Daoy (cell line): ENCODE results near the gene MORN1. TPM values are rescaled to one million over a fixed set of nuclear protein-coding genes. Genes with fewer than 3 reads are reported as not detected.
"Not testable (repeated sequence)": the region's sequence is repeated elsewhere in the genome, so short reads cannot be mapped to it uniquely, and the experiment has no call there.

Experiments
- DNase-seq: peaks from one replicate; pipeline ENCODE4 v3.0.0-alpha.2; 2015; ENCODE audit warnings: low read depth
- total RNA-seq: library from RNA; depleted of rRNA; stranded (reverse); fragments of >200 nt; shearing (Covaris generic); gene quantifications from 2 replicates; pipeline ENCODE4 v1.2.3, GENCODE V29; 2014; rRNA removed

The MORN1 gene
- 15.1 and 30.5 TPM in 2 replicates for total RNA-seq

DNA sequence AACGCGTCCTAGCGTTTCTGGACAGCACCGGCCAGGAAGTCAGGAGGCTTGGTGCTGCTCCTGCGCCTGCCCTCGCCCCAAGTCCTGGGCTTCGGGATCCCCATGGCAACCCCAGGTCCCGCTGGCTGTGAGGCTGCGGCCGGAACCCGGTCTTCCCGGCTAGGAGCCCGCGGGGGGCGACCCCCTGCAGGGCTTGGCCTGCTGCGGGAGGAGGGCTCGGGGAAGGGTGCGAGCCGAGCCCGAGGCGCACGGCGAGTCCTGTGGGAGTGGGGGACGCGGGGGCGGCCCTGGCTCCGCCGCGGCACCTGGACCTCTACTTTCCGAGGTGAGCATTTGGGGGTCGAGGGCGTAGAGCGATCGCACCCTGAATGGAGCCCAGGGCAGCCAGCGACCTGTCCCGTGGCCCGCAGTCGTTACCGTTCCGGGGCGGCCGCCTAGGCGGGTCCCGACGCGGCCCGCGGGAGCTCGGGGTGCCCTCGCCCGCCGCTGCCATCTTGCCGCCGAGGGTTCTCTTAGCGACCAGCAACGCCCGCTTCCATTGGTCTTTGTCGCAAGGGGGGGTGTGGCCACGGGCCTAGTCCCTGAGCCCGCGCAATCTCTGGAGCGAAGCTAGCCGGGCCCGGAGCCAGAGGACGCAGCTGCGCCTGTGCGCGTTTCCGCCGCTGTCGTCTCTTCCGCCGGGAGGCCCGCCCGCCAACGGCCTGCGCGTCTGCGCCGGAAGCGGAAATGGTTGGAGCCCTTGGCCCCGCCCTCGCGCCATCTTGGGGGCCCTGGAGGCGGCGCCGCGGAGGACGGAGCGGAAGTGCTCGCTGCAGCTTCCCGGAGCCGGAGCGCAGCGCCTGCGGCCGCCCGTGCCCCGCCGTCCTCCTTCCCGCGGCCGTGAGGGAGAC lies at the start of gene MORN1, which contains the start of gene RER1:
Gene MORN1 (minus strand): TSS at position 514 of the 890 bp plus-strand sequence. CDS start 21 bp downstream, at position 493.
Gene RER1 (plus strand): TSS at position 801 of the 890 bp plus-strand sequence. CDS start 3,950 bp downstream, outside the sequence.
- DNase-seq, result peak; percentile 100

DNA sequence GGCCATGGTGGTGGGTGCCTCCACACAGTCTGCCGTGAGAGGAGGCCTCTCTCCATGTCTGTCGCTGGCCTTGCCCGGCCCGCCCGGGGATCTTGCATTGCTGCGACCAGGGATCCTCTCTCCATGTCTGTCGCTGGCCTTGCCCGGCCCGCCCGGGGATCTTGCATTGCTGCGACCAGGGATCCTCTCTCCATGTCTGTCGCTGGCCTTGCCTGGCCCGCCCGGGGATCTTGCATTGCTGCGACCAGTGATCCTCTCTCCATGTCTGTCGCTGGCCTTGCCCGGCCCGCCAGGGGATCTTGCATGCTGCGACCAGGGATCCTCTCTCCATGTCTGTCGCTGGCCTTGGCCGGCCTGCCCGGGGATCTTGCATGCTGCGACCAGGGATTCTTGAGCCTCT lies 49.0 kb upstream of the MORN1 start:
- DNase-seq, result not testable (repeated sequence)

DNA sequence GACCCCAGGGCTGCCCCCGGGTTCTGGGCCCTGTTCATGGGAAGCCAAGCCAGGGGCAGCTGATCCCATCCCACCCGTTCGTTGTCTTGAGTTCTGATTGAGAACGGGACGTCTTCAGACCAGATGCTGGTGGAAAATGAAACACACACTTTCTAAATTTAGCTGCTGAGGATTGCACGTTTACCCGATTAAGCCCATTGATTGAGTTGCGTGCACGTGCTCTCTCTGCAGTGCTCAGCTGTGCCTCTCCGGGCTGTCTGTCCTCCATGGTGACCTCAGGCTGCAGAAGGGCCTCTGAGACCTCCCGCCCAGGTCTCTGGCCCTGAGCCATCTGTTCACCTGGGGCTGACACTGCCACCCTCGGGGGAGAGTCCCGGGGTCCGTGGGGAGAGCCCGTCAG lies 48.0 kb upstream of the MORN1 start:
- no peak for DNase-seq

DNA sequence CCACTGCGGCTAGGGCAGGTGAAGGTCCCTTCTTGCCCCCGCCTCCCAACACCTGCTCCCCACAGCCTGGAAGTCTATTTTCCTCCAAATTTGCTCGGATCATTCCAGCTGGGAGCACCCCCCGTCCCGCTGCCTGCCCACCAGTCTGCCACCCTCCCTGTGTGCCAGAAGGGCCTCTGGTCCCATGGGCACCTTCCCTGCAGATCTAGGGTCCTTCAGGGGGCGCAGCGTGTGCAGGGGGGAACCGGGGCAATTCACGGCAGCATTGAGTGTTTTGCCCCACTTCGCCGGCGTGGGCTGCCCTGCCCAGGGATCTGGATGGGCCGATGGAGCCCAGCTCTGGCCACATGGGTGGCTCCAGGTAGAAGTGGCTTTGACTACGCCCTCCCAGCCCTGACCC lies 47.3 kb upstream of the MORN1 start:
- no peak for DNase-seq

DNA sequence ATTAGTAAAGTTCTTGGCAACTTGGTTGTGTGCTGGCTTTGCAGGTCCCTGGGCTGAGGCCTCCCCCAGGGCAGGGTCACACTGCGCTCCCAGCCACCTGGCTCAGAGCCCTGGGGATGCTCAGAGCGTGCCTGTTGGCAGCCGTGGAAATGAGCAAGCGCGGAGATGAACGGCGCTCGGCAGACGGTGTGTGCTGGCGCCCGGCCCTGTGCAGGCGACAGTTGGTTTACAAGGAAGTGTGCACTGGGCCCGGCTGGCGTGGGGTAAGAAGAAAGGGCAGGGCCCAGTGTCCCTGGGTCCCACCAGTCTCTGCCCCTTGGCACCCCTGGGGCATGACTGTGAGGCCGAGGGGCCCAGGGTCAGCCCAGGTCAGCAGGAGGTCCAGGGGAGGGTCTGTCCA lies 46.7 kb upstream of the MORN1 start:
- DNase-seq, result no peak

DNA sequence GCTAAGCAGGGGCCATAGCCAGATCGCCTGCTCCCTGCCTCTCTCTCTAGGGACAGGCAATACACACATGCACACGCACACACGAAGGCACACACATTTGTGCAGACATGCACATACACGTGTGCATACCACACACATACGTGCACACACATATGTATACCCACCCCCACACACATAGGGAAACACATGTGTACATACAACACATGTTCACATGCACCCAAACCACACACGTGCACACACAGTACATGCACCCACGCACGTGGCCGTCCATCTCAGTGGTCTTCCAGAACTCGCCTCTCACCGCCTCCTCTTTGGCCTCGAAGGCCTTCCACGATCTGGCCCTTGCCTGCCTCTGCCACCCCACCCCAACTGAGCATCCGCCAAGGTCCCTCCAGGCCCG lies 46.3 kb upstream of the MORN1 start:
- no peak for DNase-seq

DNA sequence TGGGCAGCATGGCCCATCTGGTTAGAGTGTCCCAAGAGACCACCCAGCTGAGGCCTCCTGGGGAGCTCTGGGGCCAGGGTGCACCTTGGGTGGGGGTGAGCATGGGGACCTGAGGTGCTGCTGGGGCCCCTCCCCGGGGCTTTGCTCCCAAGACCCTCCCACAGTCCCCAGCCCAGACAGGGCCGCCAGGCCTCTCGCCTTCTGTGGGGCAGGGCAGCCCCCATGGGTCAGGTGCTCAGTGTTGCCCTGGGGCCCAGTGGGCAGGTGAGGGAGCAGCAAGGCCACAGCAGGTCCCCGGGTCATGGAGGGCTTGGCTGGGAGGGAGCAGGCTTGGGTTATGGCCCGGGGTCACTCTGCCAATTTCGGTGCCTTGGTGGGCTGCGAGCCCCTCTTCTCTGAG lies 45.5 kb upstream of the MORN1 start:
- DNase-seq, result no peak

DNA sequence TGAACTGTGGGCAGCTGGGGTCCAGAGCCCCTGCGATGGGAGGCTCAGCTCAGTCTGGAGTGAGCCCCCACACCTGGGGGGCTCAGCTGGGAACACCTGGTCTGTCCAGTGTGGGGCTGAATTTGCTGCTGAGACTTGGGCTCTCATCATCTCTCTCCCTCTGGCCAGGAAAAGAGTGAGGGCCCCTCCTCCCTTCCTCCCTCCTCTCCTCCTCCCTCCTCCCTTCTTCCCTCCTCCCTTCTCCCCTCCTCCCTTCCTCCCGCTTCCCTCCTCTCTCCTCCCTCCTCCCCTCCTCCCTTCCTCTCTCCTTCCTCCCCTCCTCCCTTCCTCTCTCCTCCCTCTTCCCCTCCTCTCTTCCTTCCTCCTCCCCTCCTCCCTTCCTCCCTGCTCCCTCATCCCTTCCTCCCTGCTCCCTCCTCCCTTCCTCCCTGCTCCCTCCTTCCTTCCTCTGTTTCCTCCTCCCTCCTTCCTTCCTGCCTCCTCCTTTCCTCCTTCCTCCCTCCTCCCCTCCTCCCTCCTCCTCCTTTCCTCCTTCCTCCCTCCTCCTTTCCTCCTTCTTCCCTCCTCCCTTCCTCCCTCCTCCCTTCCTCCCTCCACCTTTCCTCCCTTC lies 44.5 kb upstream of the MORN1 start:
- no peak for DNase-seq

DNA sequence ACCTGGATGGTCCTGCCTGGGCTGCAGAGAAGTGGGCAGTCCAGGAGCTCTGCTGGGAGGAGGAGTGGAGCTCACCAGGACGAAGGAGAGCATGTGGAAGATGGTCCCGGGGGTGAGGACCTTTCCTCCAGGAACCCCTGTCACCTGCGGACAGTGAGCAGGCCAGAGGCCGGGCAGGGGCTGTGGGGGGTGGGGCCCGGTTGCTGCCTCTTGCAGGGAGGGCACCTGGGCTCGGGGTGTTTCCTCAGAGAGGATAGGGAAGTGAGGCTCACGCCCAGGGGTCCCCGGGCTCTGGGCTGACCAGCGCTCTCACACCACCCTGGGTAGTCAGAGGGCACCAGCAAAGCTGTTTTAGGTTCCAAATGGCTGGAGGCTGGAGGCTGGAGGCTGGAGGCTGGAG lies 43.7 kb upstream of the MORN1 start:
- no peak for DNase-seq

DNA sequence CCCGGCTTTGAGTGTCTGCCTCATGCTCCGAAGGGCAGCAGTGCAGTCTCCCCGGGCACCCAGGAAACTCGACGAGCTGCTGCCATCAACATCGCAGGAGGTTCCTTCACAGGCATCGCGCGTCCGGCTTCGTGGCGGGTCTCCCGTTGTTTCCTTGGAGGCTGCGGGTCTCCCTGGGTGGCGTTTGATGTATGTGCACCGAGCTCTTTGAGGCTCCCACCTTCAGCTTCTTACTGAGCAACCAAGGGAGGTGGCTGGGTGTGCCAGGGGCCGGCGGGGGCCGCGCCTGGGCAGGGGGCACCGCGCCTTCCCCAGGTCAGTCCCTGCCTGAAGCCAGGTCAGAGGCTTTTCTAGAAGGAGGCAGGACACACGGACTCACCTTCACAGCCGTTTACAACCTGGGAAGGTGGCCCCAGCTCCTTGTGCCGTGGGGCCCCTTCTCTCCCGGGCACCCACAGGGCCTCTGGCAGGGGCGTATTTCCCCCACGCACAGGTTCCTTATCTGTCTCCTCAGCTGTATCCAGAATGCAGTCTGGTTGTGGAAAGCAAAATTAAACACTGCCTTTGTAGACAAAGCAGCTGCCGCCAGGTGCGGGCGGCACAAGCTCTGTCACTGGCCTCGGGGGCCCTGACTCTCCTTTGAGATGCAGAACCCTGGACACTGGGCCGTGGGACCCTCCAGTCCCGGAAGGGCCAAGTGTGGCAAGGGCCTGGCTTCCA lies 42.7 kb upstream of the MORN1 start:
- DNase-seq, result no peak

DNA sequence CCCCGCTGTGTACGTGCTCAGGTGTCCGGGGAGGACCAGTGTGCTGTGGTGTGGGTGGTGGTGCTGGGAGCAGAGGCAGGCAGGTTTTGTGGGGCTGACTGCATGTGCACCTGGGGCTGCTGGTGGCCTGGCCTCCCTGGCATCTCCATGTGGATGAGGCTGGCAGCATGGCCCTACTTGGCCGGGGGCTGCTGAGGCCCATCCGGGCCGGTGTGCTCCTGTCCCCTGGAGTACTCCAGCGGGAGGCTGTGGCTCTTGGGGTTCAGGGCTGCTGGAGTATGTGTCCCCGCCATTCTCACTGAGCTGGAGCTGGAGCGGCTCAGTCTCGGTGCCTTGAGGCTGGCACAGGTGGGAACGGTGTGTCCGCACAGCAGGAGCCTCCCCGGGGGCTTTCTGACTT lies 41.8 kb upstream of the MORN1 start:
- DNase-seq, result no peak

DNA sequence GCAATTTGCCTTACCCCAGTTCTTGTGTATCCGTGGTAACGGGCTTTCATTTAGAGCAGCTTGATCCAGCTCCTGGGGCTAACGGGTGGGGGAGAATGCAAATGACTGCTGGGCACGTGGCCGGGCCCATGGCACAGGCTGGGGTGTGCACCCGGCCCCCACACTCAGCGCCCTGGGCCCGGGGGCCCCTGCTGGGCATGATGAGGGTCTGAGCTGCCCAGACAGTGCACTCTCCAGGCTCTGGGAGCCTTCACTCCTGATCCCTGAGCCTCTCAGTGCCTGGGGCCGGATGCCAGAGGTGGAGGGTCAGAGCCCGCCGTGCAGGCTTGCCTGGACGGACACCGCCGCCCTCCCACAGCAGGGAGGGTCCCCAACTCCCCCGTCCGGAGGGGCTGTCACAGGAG lies 41.1 kb upstream of the MORN1 start:
- no peak for DNase-seq

DNA sequence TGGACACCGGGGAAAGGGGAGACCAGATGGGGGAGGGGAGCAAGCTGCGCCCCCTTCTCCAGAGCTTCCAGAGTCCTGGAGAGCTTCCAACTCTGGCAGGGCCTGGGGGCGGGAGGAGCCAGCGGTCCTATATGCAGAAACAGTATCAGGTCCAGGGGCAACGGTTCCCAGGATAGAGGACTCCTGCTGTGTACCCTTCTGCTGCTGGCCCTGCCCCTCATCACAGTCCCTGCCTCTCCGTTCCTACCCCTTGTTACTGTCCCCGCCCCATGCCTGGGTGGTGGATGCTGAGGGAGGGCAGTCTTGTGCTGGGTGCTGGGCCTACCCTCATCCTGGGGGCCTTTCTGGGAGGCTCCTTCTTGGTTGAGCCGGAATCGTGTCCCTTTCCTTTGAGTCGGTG lies 40.2 kb upstream of the MORN1 start:
- no peak for DNase-seq

DNA sequence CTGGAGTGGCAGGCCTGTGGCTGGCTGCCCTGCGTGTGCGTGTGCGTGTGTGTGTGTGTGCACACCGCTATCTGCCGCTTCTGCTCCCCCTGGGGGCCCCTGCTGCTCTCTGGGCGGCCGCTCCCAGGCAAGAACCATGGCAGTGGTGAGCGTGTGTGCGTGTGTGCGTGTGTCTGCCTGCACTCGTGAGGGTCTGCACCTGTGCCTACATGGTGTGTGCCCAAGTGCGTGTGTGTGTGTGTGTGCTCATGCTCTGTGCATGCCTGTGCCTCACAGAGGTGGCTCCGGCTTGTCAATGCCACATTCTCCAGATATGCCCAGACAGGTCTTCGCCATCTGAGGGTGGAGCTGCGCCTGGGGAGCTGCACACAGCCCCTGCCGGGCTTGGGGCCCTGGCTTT lies 39.7 kb upstream of the MORN1 start:
- DNase-seq, result no peak

DNA sequence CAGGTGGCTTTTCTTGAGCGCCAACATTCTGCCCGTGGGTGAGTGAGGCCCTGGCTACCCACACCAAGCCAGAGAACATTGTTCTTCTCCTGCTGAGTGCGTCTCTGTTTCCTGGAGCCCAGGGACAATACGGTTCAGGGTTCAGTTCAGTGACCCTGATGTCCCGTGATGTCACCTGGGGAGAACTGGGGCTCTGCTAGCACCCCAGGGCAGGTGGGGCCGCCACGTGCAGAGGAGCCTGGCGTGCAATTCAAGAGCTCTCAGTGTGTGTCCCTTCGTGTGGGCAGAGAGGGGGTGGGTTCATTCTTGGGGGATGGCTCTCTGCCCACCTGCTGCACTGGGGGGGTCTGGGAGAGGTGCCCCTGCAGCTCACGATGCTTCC lies 39.2 kb upstream of the MORN1 start:
- DNase-seq, result no peak

DNA sequence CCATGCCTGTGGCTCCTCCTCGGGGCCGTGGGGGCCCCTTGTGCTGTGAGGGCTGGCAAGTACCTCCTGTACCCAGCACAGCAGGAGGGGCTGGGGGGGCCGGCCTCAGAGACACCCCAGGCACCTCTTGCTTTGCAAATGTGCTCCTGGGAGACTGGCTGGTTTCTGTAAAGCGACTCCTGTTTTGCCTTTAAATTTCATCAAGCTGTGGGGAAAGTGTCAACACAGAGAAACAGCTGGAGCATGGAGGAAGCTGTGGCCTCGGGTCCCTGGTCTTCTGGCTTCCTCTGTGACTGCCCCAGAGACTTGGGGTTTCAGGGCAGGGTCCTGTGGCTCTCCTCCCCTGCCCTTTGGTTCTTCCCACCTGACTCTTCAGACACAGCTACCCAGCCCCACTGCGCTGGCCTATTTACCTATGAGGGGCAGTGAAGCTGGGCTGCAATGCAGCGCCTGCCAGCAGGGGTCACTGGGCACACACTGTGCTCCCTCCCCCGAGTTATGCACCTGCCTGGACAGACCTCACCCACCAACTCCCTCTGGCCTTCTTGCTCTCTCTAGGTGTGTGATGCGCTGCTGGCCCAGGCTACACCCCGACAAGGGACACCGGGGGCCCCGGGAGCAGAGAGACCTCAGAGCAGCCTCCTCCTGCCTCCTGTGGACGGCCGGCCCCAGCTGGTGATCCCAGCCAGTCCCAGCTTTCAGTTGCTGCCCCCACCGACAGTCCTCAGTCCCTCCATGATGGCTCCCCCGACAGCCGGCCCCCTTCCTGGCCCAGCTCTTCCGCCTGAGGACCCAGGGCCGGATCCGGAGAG lies 38.6 kb upstream of the MORN1 start:
- DNase-seq, result peak; percentile 32

DNA sequence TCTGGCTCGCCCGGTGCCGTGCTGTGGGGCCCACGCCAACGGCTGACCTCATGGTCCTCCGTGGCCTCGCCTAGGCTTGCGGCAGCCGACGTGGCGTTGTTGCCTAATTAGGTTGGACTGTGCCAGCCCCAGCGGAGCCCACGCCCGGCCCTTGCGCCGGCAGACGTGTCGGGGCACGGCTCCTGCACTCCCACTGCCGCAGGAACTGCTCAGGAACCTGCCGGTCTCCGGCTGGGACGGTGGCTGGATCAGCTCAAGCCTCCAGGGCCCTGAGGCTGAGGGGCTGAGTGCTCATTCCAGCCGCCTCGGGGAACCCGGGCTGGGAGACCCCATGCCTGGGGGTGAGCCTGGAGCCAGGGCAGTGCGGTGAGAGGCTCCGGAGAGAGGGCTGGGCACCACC lies 37.1 kb upstream of the MORN1 start:
- no peak for DNase-seq

DNA sequence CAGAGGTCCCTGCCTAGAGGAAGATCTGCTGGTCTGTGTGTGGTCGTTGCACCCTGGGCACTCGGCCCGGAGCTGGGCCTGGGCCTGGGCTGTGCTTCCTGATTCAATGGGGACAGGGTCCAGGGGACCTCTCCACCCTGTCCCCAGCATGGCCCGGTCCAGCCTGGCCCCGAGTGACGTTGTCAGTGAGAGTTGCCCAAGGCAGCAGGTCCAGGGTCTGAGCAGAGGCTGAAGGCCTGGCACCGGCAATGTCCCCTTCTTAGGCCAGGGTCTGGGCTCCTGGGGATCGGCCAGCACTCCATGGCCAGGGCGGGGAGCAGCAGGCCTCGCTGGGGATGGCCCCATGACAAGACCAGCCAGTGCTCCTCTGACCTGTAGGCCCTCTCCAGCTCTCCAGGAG lies 36.6 kb upstream of the MORN1 start:
- no peak for DNase-seq

DNA sequence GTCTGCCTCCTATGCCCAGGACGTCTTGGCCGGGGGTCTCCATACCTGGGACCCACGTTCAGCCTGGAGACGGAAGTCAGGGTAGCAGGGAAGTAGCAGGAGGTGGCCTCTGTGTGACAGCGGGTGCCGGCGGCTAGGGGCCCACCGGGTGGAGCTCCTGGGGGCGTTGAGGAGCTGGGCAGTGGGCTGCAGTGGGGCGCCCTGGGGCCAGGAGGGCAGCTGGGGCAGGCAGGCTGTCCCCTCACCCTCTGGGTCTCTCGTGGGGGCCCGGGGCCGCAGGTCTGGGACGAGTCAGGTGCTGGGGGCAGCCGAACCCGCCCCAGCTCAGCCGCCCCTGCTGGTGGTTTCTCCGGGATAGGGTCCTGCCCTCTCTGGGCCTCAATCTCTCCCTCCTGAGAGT lies 35.7 kb upstream of the MORN1 start:
- DNase-seq, result no peak

DNA sequence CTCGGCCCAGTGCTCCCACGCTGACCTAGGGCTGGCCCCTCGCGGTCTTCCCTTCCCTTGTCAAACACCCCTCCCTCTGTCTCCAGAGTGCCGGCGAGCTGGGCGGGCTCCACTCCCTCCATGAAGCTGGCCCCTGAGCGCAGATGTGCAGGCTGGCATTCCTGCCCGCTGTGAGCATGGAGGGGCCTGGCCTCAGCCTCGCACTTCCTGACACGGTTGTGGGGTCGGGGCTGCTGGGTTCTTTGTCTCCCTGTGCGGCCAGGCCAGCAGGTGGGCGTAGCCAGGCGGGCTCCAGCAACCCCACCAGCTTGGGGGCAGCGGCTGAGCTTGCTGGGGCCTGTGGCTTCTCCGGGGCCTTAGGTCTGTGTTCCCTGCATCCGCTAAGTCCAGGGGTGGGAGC lies 35.2 kb upstream of the MORN1 start:
- DNase-seq, result no peak

DNA sequence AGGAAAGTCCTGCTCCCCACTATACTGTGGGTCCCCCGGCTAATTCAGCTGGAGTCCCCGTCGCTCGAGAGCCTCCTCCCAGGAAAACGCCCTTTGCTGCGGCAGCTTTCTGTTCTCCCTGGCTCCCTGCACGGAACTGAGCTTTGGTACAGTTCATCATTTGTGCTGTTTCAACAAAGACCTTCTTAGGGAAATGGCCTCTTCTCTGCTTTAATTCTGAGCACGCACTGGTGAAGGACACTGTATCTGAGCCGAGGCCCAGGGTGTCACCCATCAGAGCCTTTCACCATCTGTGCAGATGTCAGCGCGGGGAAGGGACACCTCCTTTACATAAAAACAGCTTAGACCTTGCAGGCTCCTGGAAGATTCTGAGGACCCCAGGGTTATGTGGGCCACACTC lies 34.5 kb upstream of the MORN1 start:
- no peak for DNase-seq

DNA sequence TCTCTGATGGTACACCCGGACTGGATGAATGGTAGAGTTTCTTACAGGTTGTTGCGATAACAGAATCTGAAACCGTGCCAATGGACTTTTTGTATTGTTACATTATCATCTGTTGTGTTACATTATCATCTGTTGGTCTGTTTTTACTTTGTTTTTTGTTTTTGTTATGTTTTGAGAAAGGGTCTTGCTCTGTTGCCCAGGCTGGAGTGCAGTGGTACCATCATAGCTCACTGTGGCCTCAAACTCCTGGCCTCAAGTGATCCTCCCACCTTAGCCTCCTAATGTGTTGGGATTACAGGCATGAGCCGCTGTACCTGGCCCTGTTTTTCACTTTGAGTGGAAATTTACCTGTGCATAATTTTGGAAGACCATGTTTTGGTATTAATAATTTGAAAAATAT lies 31.2 kb upstream of the MORN1 start:
- DNase-seq, result no peak
